ENCODE measurements around the gene CACNA1B.
"Not testable (repeated sequence)": the region's sequence is repeated elsewhere in the genome, so short reads cannot be mapped to it uniquely, and the experiment has no call there.

CACNA1B gene

GRCh38 chr9:138143491-138143890, 265.9 kb downstream of the CACNA1B start:
- DNase-seq (ENCODE audit: low spot score): not testable (repeated sequence)

- not testable (repeated sequence) for DNase-seq (ENCODE audit: low spot score)
These were observed 270.0 kb downstream of the CACNA1B start for GRCh38 chr9:138147556-138147955.

GRCh38 chr9:138149672-138150656, 272.4 kb downstream of the CACNA1B start:
- not testable (repeated sequence) for DNase-seq (ENCODE audit: low spot score)

GRCh38 chr9:138155788-138156187, 278.2 kb downstream of the CACNA1B start:
- not testable (repeated sequence) for DNase-seq (ENCODE audit: low spot score)

GRCh38 chr9:138166793-138167192, 289.2 kb downstream of the CACNA1B start:
- DNase-seq (ENCODE audit: low spot score): not testable (repeated sequence)

All from kidney capillary endothelial cell (primary cell).